ENCODE results near the gene ARMC2.
"Not testable (repeated sequence)": the region's sequence is repeated elsewhere in the genome, so short reads cannot be mapped to it uniquely, and the experiment has no call there.

The ARMC2 gene

DNA sequence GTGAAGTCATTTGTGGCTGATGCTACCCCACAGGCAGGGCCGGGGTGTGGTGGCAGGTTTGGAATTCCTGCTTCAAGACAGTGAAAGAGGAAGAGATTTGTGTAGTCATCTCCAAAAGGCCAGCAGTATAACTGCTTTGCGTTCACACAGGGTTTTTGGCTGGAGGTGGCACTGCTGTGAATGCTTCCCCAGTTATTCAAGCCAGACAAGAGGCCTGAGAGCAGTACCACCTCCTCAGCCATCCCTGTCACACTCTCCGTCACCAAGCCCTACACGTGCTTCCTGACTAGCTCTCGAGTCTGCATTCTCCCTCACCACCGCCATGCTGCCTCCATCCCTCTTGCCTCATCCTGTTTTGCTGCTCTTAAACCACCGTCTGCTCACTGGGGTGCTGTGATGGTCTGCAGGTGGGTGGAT is 23.9 kb downstream of the ARMC2 start:
- TF ChIP-seq POLR2A (IDR thresholded peaks at IDR 0.05; ENCODE audit: low read length) (no peak), GATA1 (IDR thresholded peaks at IDR 0.05; ENCODE audit: low read depth, low read length) (no peak)
- no peak for DNase-seq

DNA sequence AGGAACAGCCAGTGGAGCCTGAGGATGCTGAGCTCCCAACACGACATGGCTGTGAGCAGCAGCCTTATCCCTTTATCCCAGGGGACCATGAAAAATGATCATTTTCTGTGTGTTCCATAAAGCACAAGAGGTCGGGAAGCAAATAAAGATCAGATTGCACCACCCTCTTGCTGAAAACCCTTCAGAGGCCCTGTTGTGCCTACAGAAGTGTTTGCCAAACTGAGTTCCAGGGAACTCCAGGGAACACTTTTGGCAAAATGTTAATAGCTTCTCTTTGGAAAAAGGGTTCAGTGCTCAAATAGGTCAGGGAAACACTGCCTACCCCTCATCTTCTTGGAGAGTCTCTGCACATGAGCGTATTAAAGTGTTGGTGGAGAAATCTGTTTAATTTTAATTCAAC is 24.4 kb downstream of the ARMC2 start:
- DNase-seq, result no peak
- TF ChIP-seq POLR2A (IDR thresholded peaks at IDR 0.05; ENCODE audit: low read length), result no peak
- TF ChIP-seq GATA1 (IDR thresholded peaks at IDR 0.05; ENCODE audit: low read depth, low read length), result no peak

DNA sequence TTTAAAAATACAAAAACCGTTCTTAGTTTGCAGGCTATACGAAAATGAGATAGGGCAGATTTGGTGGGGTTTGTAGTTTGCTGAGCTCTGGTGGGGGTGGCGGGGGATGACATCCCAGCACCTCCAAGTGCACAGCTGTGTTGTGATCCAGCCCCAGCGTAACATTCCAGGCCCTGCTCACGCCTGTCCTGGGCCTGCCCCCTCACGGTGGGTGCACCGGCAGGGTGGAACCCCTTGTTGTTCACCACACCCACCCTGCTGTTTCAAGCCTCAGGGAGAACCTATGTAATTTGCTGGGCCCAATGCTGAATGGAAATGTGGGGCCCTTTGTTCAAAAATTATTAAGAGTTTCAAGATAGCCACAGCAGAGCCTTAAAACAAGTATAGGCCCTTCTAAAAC is 25.0 kb downstream of the ARMC2 start:
- TF ChIP-seq POLR2A (IDR thresholded peaks at IDR 0.05; ENCODE audit: low read length) (no peak), GATA1 (IDR thresholded peaks at IDR 0.05; ENCODE audit: low read depth, low read length) (no peak)
- no peak for DNase-seq

DNA sequence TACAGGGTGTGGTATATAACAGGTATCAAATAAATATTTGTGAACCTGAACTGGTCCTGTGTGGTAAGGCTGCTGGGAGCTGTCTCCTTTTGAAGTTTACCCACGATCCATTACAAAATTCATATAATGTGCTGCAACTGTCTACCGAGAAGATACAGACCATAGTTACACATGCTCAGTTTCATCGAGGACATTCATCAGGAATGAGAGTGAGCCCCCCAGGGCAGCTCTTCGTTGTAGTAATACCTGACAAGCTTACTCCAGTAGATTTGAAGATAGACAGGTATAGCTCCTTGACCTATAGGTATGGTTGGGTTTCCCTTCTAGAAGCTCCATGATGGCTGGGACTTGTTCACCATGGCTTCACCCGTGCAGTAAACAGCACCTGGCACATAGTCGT is 25.7 kb downstream of the ARMC2 start:
- no peak for DNase-seq
- TF ChIP-seq POLR2A (IDR thresholded peaks at IDR 0.05; ENCODE audit: low read length) (no peak), GATA1 (IDR thresholded peaks at IDR 0.05; ENCODE audit: low read depth, low read length) (no peak)

DNA sequence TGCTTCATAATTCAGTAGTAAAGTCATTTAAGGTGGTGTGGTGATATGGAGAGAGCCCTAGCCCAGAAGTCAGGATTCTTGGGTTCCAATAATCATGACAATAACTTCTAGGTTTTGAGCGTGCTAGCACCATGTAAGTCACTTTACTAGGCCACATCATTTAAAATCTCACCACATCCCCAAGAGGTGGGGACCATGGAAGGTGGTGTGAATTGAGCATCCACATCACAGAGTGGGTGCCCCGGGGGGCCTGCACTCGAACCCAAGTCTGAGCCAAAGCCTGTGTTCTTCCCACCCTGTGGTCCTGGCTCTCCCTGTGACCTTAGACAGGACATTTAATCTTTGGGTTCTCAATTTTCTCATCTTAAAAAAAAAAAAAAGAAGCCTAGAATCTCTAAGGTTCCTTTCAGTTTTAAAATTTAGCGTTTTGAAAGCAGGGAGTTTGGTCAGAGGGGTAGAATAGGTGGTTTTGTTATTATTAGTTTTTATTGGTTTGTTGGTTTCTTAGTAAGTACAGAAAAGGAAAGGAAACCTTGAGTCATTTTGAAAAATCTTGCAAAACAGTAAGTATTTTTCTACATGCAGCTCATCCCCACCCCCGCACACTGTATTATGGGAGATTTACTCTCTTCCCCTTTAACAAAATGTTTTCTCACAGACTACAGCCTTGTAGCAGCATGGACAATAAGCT is 26.4 kb downstream of the ARMC2 start:
- DNase-seq, result no peak
- no peak for TF ChIP-seq POLR2A (IDR thresholded peaks at IDR 0.05; ENCODE audit: low read length)

DNA sequence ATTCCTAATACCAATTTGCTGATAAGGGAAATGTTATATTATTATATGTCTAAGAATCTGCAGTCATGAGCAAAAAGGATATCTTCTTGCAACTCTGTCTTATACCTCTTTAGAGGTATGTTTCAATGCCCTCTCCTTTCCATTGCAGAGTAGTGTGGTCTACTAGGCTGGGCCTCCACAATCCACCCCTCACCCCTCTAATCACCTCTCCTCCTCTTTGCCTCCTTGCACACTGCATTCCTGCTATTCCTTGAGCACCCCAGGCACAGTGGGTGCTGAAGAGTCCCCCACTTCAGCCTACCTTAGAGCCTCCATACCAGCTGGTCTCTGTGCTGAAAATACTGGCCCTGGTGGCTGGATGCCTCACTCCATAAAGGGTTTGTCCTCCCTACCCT is 26.9 kb downstream of the ARMC2 start:
- no peak for DNase-seq
- no peak for TF ChIP-seq GATA1 (IDR thresholded peaks at IDR 0.05; ENCODE audit: low read depth, low read length)
- TF ChIP-seq POLR2A (IDR thresholded peaks at IDR 0.05; ENCODE audit: low read length), result no peak

DNA sequence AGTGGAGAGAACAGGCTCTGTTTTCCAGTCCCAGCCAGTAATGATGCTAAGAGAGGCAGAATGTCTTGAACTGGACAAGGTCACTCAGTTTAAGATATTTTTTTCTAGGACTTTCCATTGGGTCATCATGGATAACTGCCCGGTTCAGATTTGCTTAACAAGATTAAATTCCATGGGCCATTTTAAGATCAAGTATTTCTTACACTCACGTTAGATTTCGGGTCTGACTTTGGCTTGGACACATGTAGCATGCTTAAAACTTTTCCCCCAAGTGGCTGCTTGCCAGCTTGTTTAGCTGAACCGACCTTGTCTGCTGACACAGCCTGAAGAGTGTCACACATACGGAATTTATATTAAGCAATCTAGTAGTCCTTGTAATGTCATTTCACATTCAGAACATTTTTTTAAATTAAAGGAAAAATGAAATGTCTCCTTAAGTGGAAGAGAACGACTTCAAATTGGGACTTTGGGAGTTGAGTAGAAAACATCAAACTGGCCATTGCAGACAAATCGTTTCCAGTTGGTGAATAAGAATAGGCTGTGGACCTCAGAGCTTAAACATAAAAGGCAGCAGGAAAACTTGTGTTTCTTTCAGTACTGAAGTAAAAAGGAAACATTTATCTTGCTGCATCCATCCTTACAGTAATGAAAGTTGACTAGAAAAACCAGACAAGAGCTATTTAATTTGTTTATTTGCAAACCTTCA is 29.0 kb downstream of the ARMC2 start:
- no peak for TF ChIP-seq GATA1 (IDR thresholded peaks at IDR 0.05; ENCODE audit: low read depth, low read length)
- no peak for TF ChIP-seq POLR2A (IDR thresholded peaks at IDR 0.05; ENCODE audit: low read length)
- no peak for DNase-seq

DNA sequence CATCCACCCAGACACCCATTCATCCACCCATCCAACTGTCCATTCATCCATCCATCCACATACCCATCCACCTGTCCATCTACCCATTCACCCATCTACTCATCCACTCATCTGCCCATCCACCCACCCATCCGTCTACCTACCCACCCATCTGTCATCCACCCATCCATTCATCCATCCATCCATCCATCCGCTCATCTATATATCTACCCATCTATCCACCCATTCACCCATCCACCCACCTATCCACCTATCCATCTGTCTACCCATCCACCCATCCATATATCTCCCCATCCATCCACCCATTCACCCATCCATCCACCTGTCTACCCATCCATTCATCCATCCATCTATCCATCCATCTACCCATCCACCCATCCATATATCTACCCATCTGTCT is 30.7 kb downstream of the ARMC2 start:
- no peak for DNase-seq
- TF ChIP-seq POLR2A (IDR thresholded peaks at IDR 0.05; ENCODE audit: low read length) (no peak), GATA1 (IDR thresholded peaks at IDR 0.05; ENCODE audit: low read depth, low read length) (no peak)

DNA sequence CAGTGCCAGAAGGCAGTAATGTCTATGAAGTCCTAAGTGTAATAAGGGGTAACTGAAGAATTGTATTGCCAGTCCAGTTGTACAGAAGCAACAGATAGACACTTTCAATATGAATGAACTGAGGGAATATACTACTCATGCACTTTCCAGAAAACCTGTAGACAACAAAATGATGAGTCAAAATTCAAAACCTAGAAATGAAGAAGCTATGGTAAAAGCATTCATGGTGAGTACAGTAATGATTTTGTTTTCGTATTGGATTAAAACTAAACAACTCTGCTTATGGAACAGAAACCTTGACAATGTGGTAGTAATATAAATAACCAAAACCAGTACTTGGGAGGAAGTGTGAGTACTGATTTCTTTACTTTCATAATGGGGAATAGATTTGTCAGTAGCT is 35.0 kb downstream of the ARMC2 start:
- TF ChIP-seq GATA1 (IDR thresholded peaks at IDR 0.05; ENCODE audit: low read depth, low read length) (no peak), POLR2A (IDR thresholded peaks at IDR 0.05; ENCODE audit: low read length) (no peak)
- DNase-seq, result no peak

DNA sequence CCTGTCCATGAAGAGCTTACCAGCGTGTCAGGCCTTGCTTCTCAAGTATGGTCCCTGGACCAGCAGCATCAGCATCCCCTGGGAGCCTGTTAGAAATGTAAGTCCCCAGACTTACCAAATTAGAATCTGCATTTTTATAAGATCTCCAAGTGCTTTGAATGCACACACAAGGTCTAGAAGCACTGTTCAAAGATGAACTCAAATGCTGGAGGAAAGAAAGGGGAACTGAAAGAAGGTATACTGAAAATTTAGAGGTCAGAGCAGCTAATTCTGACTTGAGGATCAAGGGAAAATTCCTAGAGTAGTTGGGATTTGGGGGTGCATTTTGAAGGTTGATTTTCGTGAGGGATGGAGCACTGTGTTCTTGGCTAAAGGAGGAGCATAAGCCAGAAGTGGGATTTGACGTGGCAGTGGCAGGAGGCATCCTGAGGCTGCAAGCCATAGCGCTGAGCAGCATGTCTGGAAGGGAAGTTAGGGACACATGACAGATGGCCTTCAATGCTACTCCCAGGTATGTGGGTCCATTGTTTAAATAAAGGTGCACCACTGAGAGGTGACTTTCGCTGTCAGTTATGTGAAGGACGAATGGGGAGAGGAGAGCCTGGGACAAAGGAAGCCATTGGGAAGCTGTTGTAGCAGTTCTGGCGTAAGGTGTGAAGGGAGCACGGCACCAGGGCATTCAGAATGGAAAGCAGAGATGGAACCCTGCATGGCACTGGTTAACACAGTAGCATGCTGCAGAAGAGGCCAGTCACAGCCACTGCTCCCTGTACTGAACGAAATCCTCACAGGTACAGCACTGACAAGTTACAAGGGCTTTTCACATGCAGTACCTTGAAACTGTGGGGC is 36.2 kb downstream of the ARMC2 start:
- DNase-seq, result no peak
- TF ChIP-seq POLR2A (IDR thresholded peaks at IDR 0.05; ENCODE audit: low read length) (no peak), GATA1 (IDR thresholded peaks at IDR 0.05; ENCODE audit: low read depth, low read length) (no peak)

DNA sequence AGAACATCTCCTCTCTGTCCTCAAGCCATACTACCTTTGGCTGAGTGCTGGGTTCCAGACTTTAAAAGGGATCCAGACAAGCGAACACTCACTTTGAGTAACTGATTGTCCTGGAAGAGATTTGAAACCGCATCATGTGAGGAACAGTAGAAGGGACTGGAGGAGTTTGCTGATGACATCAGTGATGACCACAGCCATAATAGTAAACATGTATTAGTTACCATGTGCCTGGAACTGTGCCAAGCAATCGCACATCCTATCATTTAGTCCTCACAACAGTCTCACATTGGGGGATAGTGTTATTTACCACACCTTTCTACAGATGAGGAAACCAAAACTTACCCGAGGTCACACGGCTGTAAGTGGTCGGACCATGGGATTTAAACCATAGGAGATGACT is 39.8 kb downstream of the ARMC2 start:
- TF ChIP-seq POLR2A (IDR thresholded peaks at IDR 0.05; ENCODE audit: low read length) (no peak), GATA1 (IDR thresholded peaks at IDR 0.05; ENCODE audit: low read depth, low read length) (no peak)
- DNase-seq, result peak in 1 of 2 experiments; percentile 19

DNA sequence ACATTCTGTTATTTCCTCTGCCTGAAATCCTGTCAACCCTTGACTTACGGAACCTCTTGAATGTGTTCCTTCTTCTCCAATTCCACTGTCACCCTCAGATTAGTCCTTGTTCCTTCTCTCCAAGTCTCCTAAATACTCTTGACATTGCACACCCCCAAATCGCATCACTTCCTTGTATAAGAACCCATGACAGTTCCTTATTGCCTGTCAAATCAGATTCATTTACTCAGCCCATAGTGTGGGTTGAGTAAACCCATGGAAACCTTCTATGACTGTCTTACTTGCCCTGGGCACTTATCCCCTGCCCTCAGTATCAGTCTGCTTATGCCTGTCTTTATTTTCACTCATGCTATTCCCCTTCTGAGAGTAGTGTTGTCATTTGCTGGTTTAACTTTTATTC is 40.5 kb downstream of the ARMC2 start:
- no peak for TF ChIP-seq POLR2A (IDR thresholded peaks at IDR 0.05; ENCODE audit: low read length)
- TF ChIP-seq GATA1 (IDR thresholded peaks at IDR 0.05; ENCODE audit: low read depth, low read length), result no peak
- DNase-seq, result no peak

DNA sequence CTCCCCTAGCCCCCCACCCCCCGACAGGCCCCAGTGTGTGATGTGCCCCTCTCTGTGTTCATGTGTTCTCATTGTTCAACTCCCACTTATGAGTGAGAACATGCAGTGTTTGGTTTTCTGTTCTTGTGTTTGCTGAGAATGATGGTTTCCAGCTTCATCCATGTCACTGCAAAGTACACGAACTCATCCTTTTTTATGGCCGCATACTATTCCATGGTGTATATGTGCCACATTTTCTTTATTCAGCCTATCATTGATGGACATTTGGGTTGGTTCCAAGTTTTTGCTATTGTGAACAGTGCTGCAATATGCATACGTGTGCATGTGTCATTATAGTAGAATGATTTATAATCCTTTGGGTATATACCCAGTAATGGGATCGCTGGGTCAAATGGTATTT is 42.7 kb downstream of the ARMC2 start:
- not testable (repeated sequence) for DNase-seq

DNA sequence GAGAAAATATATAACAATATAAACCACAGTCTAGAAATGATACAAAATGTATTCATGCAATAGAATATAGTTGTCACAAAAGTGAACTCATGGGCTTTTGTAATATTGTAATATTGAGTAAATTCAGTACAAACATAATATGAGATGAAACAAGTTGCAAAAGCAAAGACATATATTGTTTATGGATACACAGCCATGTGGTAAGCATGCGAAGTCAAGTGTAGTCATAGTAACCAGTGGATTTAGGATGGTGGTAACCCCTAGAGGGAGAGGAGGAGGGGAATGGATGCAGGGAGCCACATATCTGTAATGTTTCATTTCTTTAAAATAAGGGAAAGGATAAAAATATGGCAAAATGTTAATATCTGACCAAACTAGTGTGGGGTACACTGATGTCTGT is 47.3 kb downstream of the ARMC2 start:
- TF ChIP-seq POLR2A (IDR thresholded peaks at IDR 0.05; ENCODE audit: low read length), result no peak
- no peak for TF ChIP-seq GATA1 (IDR thresholded peaks at IDR 0.05; ENCODE audit: low read depth, low read length)
- DNase-seq, result no peak

Data from erythroblast (primary cell).